TTC549 (cell line): ENCODE measurements around the gene PERM1.

Source experiments
- FAIRE-seq: peaks from 2 replicates; lab custom pipeline; 2012; peaks lifted over from hg19 to GRCh38; lab: Jason Lieb, UNC

Gene PERM1

DNA sequence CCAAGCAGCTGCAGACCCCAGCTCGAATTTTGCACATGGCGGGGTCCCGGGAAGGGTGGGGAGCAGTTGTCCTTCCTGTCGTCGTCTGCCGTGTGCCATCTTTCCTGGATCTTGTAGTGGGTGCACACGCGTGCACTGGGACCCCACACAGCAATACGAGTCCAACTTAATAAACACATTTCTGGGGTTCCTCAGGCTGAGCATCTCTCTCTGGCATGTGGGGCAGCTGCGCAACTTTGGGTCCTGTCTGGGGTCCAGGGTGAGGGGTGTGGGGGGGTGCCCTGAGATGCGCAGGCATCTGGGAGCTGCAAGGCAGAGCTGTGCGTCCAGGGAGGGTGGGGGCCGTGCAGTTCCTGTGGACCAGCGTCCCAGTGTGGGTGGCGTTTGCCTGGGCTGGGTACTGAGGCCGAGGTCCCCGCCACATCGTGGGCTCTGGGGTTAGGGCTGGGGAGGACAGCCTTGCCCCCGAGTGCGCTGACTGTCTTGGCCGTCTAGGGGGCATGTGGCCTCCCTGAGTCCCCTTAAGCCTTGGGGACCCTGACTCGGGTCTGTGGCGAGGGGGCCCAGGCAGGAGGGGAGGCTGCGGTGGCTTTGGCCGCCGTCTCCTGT is 16.3 kb downstream of the PERM1 start:
- no peak for FAIRE-seq

DNA sequence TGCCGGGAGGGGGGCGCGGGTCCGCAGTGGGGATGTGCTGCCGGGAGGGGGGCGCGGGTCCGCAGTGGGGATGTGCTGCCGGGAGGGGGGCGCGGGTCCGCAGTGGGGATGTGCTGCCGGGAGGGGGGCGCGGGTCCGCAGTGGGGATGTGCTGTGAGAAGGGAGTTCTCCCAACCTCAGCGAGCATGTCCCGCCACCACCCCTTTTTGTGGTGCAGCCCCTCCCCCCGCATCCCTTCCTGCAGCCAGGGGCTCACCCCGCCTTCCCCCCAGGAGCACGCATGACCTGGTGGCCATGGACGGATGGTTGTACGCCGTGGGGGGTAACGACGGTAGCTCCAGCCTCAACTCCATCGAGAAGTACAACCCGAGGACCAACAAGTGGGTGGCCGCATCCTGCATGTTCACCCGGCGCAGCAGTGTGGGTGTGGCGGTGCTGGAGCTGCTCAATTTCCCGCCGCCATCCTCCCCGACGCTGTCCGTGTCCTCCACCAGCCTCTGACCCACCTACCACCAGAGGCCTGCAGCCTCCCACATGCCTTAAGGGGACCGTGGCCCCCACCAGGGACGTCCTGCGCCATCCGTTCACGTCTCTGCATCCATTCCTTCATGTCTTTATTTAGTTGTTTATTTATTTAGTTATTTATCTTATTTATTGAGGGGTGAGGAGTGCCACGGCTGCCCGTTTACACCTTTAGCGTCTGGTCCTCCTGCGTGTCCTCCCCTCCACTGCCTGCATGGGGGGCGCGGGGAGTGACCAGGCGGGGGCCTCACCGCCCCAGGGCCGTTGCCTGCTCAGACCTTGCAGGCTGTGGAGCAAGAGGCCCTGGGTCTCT is 17.0 kb downstream of the PERM1 start:
- FAIRE-seq = no peak

DNA sequence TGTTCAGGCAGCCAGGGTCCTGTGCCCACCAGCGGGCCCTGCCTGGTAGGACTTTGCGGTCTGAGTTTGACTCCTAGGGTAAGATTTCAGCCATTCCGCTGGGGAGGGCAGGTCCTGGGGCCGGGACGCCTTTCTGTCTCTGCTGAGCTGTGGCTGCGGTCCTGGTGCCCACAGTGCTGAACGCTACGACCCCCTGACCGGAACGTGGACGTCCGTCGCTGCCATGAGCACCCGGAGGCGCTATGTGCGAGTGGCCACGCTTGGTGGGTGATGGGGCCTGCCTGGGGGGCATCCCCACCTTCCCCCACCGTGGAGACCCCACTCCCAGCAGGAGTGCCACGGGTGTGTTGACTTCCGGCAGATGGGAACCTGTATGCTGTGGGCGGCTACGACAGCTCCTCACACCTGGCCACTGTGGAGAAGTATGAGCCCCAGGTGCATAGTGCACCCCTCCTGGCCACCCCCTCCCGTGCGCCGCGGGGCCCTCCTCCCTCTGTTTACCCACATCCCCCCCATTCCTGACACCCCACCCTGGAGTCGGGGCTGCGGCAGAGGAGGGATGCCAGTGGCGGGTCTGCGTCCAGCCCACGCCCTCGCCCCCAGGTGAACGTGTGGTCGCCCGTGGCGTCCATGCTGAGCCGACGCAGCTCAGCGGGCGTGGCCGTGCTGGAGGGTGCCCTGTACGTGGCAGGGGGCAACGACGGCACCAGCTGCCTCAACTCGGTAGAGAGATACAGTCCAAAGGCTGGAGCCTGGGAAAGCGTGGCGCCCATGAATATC is 18.0 kb downstream of the PERM1 start:
- no peak for FAIRE-seq

DNA sequence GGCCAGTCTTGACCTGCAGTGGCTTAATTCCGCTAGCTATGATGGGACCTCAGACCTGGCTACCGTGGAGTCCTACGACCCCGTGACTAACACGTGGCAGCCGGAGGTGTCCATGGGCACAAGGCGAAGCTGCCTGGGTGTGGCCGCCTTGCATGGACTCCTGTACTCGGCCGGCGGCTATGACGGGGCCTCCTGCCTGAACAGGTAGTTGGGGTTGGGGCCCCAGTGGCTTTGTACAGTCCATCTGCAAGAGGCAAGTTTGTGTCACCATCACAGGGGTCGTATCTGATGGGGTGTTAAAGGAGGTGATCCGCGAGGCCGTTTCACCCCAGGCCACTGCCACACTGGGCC is 18.6 kb downstream of the PERM1 start:
- FAIRE-seq = no peak

DNA sequence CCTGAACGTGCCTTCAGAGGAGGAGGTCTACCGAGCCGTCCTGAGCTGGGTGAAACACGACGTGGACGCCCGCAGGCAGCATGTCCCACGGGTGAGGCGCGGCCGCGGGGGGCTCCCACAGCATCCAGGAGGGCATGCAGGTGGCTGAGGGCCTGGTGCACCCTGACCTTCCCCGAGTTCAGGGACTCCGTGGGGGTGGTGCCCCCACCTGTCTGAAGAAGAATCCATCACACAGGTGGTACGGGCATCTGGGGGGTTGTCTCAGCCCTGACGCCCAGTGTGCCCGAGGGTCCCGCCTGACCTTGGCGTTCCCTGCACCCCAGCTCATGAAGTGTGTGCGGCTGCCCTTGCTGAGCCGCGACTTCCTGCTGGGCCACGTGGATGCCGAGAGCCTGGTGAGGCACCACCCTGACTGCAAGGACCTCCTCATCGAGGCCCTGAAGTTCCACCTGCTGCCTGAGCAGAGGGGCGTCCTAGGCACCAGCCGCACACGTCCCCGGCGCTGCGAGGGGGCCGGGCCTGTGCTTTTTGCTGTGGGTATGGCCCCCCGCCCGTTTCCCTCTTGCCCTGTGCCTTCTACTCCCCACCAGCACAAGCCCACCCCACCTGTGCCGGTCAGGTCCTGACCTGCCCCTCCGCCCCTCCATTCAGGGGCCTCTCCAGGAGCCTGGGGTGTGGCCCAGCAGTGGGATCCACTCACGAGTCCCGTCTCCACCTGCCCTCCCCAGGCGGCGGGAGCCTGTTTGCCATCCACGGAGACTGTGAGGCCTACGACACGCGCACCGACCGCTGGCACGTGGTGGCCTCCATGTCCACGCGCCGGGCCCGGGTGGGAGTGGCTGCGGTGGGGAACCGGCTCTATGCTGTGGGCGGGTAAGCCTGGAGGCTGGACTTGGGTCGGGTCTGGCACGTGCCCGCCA is 19.3 kb downstream of the PERM1 start:
- no peak for FAIRE-seq

DNA sequence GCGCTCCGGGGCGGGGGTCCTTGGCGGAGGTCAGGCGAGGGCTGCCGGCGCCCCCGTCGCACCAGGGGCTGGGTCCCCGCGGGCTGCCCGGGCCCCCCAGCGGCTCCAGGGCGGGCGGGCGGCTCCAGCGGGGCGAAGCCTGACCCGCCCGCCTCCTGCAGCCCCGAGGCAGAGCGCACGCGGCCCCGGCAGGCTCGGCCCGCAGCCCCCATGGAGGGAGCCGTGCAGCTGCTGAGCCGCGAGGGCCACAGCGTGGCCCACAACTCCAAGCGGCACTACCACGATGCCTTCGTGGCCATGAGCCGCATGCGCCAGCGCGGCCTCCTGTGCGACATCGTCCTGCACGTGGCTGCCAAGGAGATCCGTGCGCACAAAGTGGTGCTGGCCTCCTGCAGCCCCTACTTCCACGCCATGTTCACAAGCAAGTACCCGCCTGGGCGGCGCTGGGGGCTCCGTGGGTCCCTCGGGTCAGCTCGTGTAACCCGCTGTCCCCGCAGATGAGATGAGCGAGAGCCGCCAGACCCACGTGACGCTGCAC is 20.7 kb downstream of the PERM1 start:
- FAIRE-seq = no peak

DNA sequence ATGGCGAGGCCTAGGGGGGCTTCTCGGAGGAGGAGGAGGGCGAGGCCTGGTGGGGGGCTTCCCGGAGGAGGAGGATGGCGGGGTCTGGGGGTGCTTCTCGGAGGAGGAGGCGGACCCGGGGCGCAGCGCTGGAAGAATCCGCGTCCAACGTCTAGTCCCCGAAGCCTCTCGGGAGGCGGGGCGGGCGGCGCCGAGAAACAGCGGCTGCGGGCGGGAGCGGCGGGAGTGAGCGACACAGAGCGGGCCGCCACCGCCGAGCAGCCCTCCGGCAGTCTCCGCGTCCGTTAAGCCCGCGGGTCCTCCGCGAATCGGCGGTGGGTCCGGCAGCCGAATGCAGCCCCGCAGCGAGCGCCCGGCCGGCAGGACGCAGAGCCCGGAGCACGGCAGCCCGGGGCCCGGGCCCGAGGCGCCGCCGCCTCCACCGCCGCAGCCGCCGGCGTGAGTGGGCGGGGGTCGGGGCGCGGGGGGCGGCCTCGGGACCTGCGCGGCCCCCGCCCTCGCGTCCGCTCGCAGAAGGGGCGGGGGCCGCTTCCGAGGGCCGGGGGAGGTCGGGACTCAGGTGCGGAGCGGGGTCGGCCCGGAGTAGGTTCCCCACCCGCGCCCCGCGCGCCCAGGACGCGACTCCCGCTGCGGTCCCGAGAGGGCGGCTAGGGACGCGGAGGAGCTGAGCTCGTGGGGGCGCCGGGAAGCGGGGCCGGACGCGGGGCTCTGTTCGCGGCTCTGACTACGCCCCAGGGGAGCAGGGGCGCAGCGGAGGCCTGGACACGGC is 21.3 kb downstream of the PERM1 start, which contains the start of gene KLHL17:
TSS of gene KLHL17 (plus strand) at position 222 of the 769 bp plus-strand sequence. CDS start at position 332, 110 bp downstream.
- FAIRE-seq = no peak

DNA sequence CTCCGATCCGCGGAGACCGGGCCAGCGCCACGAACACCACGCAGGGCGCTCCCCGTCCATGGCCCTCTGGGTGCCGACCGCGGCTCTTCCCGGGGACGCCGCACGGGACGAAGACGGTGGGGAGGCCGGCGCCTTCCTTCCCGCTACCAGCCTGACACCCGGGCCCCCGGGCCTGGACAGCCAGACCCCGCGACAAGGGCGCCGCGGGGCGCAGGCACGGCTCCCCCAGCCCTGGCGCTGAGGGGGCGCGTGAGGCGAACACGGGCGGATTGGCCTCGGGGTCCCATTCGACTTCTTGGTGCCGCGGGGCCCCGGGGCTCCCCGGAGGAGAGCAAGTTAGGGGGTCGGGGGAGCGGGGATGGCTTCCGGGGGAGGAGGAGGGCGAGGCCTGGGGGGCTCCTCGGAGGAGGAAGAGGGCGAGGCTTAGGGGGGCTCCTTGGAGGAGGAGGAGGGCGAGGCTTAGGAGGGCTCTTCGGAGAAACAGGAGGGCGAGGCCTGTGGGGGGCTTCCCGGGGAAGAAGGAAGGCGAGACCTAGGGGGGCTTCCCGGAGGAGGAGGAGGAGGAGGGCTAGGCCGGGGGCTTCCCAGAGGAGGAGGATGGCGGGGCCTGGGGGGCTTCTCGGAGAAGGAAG is 22.0 kb downstream of the PERM1 start:
- FAIRE-seq = no peak

DNA sequence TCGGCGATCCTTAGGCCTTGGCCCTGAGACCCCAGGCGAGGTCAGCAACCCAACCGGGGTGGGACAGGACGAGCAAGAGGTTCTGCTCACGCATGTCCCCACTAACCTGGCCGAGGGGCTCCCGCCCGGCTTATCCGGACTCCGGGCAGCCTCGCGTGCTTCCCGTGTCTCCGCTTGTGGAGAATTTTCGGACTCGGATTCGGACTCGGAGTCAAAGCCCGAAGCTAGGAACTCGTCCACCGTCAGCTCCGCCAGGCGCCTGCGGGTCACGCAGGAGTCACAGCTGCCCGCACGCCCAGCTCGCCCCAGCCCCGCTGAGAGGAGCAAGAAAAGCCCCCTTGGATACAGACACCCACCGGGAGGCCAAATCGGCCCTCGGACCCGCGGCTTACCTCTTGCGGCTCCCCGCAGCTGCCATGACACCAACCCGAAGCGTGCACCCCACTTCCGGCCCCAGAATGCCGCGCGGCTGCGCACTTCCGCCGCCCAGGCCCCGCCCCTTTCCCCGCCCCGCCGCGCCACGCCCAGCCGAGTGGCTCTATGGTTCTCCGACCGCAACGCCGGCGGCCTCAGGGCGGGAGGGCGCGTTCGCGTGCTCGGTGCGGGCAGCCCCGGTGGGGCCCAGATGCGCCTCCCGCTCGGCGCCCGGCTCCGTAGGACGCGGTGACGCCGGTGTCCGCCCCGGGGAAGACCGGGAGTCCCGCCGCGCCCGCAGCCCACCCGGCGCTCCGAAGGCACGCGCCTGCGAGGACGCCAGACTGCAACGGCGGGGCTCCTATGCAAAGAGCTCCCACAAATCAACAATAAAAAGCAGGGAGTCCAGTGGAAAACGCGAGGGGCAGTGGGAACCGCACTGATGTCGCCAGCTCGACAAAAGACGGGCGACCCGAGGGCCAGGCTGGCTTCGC is 22.8 kb downstream of the PERM1 start, which contains the start of gene NOC2L:
TSS of gene NOC2L (minus strand) at position 434 of the 908 bp plus-strand sequence. CDS start at position 418, 16 bp downstream.
- FAIRE-seq = no peak

DNA sequence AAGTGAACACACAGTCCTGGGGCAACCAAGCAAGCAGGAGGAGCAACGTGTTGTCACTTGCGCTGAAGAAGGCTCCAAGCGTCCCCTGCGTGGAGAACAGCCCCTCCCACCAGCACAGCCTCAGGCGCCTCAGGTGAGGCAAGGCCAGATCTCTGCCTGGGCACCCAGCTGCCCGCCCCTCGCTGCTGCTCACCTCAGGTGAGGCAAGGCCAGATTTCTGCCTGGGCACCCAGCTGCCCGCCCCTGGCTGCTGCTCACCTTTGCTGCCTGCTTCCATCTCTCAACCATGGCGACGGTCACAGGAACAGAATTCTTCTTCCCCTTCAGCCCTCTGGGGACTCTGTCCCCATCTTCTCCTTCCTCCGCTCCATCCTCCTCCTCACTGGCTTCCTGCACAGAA is 25.3 kb downstream of the PERM1 start:
- no peak for FAIRE-seq

DNA sequence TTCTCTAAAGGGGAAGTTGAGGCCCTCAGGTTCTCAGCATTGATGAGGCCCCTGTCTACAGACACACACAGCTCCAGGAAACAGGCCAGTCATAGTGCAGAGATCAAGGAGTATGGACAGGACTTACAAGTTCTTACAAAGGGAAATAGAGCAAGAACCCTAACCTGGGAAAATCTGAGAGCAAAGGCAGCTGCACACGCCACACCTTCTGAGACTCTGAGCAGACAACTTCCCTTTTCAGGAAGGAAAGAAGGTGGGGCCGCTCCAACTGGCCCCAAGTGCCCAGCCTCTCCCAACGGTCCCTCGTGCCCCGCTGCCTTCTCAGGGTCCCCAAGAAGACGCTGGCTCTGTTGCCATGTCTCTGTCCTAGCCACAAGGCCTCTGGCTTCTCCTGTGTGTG is 26.4 kb downstream of the PERM1 start:
- FAIRE-seq = no peak

DNA sequence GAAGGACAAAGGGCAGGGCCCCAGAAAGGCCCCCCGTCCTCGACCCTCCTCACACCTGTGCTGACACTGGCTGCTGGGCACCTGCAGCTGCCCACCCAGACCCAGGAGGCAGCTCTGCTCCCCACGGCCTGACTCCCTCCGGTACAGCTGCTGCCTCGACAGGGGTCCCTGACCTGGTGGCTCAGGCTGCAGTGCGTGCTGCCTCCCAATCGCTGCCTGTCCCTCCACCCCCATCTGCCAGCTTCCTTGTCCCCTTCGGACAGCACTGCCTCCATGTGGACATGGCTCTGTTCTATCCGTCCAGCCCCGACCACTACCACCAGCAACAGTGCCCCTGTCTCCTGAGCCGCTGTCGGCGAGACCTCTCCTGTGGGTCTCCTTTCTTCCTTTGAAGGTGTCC is 27.0 kb downstream of the PERM1 start:
- FAIRE-seq = no peak

DNA sequence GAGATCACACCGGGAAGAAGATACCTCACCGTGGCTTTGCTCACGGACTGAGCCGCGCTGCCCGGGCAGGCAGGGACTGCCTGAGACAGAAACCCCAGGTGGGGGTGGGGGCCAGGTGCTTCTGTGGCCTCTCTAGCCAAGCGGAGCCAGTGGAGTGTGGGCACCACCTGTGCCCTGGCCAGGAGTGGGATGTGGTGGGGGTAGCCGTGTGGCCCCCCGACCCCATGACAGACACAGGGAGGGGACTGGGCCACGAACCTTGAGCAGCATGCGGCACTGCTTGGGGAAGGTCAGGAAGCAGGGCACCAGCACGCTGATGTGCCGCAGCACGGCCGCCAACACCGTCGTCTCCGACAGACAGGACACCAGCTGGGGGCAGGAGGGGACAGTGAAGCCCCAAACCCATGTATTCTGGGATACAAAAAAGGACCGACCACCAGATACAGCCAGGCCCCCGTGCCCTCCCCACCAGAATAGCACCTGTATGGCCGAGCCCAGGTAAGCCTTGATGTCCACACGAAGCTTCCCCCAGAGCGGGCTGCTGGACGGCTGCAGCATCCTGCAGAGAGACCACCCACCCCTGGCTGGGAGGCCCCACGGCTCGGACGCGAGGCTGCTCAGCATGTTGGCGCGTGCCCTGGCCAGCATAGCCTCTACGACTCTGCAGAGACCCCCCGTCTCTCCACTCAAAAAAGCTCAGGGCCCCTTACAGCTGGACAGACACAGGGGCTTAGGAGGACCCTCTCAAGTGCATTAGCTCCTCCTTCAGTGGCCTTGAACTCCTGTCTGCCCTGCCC is 28.2 kb downstream of the PERM1 start:
- FAIRE-seq = no peak

DNA sequence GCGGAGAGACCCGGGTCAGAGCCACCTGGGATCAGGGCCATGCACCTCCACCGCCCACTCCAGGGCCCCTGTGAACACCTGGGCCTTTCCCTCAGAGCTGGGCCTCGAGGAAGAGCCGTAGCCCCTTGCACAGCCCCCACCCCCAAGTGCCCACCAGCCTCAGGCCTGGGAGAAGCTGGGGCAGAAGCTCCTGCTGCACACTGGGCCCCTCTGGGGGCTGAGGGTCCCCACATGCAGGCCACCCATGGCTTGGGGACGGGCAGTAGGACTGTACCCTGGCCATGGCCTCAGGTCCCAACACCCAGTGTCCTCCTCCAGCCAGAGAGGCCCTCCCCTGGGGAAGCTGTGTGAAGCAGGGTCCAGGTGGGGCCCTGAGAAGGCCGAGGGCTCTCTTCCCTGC is 29.3 kb downstream of the PERM1 start:
- no peak for FAIRE-seq

DNA sequence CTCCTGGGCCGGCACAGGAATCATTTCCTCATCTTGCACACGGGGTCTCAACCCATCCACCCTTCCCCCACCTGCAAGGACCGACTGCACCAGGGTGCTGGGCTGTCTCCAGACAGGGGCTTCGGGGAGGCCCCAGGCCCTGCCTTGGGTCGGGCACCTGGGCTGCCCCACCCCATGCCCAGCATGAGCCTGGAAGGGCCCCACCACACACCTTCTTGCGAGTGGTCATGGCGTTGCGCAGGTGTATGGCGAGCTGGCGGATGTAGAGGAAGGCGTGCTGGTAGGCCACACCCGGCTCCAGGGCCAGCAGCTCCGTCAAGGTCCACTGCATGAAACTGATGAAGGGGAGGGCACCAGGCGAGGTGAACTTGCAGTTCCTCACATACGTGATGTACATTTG is 29.7 kb downstream of the PERM1 start:
- FAIRE-seq = no peak

DNA sequence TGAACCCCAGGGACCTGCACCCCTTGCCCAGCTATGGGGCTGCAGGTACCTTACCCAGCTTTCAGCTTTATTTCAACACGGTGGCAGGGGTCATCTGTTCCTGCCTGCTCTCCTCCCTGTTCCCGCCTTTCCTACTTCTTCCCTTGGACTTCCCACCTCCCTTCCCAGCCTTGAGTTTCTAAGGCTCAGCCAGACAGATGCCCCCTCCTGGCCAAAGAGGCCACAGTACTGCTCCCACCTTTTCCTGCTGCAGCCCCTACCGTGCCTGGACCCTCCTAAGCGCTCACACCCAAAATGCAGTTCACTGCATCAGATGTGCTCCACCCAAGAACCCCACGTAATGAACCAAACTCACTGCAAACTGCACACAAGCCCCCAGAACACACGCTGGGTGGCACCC is 30.5 kb downstream of the PERM1 start:
- FAIRE-seq = no peak

DNA sequence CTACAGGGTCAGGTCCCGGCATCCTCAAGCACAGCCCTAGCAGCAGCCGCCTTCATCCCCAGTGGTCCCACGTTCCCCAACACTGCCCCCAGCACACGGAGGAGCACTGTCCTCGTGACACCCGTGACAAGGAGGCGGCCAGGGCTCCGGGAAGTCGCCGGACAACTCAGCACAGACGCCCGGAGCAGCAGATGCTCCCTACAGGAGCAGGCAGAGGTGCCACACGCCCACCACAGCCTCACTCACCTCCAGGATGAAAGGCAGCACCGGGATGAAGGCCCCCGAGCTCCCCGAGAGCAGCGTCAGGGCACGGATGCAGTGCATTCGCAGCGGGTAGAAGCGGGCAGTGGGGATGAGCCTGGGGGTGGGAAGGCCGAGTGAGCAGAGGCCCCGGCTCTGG is 31.0 kb downstream of the PERM1 start:
- FAIRE-seq = no peak

DNA sequence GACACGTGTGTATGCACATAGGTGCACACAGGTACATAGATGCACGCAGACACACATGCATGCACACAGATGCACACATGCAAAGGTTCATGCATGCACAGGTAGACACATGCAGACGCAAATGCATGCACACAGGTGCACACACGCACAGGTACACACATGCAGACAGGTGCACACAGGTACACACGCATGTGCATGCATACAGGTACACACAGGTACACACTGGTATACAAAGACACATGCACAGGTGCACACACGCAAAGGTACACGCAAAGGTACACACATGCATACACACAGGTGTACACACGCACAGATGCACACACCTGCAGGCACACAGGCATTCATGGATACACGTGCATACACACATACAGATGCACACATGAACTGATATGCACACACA is 31.6 kb downstream of the PERM1 start:
- no peak for FAIRE-seq

DNA sequence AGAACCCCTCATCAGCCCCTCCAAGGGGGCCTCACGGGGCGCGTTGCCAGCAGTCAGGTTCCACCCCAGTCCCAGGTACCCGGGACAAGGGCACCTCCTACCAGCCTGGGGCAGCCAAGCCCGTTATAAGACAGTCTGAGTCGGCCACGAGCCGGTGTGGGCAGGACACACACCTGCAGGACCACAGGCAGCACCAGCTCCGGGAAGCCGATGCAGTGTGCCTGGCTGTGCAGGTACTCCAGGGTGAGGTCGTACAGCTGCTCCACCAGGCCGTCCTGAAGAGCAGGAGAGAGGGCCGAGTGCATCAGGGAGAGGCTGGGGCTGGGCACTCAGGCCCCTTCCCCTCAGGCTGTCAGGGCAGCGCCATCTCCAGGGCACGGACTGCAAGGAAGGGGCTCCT is 33.9 kb downstream of the PERM1 start:
- no peak for FAIRE-seq
